ENCODE measurements around the gene NKX3-2. TPM values are rescaled to one million over a fixed set of nuclear protein-coding genes. Genes with fewer than 3 reads are reported as not detected.
"Not testable (repeated sequence)": the region's sequence is repeated elsewhere in the genome, so short reads cannot be mapped to it uniquely, and the experiment has no call there.

The NKX3-2 gene
- total and polyA plus RNA-seq, 3 experiments from 2014 or later = not detected

DNA sequence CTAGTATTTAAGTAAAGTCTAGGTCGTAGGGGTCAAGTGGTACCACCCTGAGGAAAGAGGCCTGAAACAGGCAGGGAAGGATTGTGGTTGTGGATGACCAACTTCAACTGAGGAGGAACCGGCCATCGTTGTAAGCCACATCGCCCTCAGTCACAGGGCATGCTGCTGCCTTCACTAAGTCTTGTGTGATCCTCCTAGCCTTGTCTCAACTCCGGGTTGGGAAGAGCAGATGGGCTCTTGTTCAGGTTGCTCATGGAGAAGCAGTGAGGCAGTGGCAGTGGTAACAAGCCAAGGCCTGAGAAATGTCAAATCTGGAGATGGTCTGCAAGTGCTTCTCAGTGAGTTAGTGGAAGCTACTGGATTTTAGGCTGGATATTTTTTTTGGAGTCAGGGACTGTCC, 22.8 kb upstream of the NKX3-2 start:
- Histone ChIP-seq H3K9me3 (ENCODE audit: low read length) (no peaks in the 10 kb centered on the region), H3K36me3 (ENCODE audit: insufficient read depth, low read length) (peaks cover 12% of the 10 kb centered on the region), H3K27me3 (ENCODE audit: insufficient read depth, low read length, poor library complexity, severe bottlenecking) (no peaks in the 10 kb centered on the region), H3K4me3 (ENCODE audit: low read length) (no peak overlapping the region), H3K27ac (ENCODE audit: low read depth, low read length) (no peak overlapping the region), H3K4me1 (ENCODE audit: insufficient read depth, low read length) (no peaks in the 10 kb centered on the region)
- Mint-ChIP-seq H3K27me3 (no peaks in the 10 kb centered on the region), H3K27ac (no peak overlapping the region), H3K36me3 (peaks cover 9 to 50% (median 29%) of the 10 kb centered on the region in 3 donors), H3K4me1 (peaks cover 0 to 5% (median 0%) of the 10 kb centered on the region in 3 donors), H3K9me3 (no peaks in the 10 kb centered on the region), H3K4me3 (peak overlapping the region in 1 of 7 donors; percentile 44)
- no peak for DNase-seq
- POLR2A ChIA-PET = no interaction called here
- CTCF ChIA-PET = no interaction called here

GRCh38 chr4:13562876-13563275, 18.6 kb upstream of the NKX3-2 start:
- Mint-ChIP-seq H3K4me1 (no peaks in the 10 kb centered on the region), H3K9me3 (no peaks in the 10 kb centered on the region), H3K27me3 (peaks cover 0 to 4% of the 10 kb centered on the region in 2 donors), H3K36me3 (peaks cover 7 to 11% (median 9%) of the 10 kb centered on the region in 3 donors), H3K27ac (no peak overlapping the region), H3K4me3 (no peak overlapping the region)
- ChIA-PET CTCF (no interaction called here), POLR2A (no interaction called here)
- no peaks in the 10 kb centered on the region for H3K27me3 ChIP-seq (ENCODE audit: insufficient read depth, low read length, poor library complexity, severe bottlenecking)
- H3K9me3 ChIP-seq (ENCODE audit: low read length) = no peaks in the 10 kb centered on the region
- H3K4me1 ChIP-seq (ENCODE audit: insufficient read depth, low read length) = no peaks in the 10 kb centered on the region
- H3K27ac ChIP-seq (ENCODE audit: low read depth, low read length) = no peak overlapping the region
- H3K36me3 ChIP-seq (ENCODE audit: insufficient read depth, low read length) = no peaks in the 10 kb centered on the region
- H3K4me3 ChIP-seq (ENCODE audit: low read length) = no peak overlapping the region
- no peak for DNase-seq

GRCh38 chr4:13561673-13562072, 17.4 kb upstream of the NKX3-2 start:
- POLR2A ChIA-PET = no interaction called here
- H3K27ac Mint-ChIP-seq = no peak overlapping the region
- H3K4me1 Mint-ChIP-seq = no peaks in the 10 kb centered on the region

DNA sequence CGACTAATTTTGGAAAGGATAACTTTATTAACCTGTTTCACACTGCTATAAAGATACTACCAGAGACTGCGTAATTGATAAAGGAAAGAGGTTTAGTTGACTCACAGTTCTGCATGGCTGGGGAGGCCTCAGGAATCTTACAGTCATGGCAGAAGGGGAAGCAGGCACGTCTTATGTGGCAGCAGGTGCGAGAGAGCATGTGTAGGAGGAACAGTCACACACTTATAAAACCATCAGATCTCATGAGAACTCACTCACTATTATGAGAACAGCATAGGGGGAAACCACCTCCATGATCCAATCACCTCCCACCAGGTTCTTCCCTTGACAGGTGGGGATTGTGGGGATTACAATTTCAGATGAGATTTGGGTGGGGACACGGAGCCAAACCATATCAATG, 15.8 kb upstream of the NKX3-2 start:
- H3K36me3 Mint-ChIP-seq; H3K27me3 ChIP-seq (ENCODE audit: insufficient read depth, low read length, poor library complexity, severe bottlenecking); DNase-seq; H3K4me1 ChIP-seq (ENCODE audit: insufficient read depth, low read length); POLR2A ChIA-PET; H3K4me3 Mint-ChIP-seq; H3K4me1 Mint-ChIP-seq; CTCF ChIA-PET; H3K27ac ChIP-seq (ENCODE audit: low read depth, low read length); H3K4me3 ChIP-seq (ENCODE audit: low read length); H3K36me3 ChIP-seq (ENCODE audit: insufficient read depth, low read length); H3K9me3 ChIP-seq (ENCODE audit: low read length); H3K9me3 Mint-ChIP-seq: not testable (repeated sequence)
- peak overlapping the region in 1 of 8 donors; percentile 8 for H3K27ac Mint-ChIP-seq
- peaks cover 7 to 22% of the 10 kb centered on the region in 2 donors for H3K27me3 Mint-ChIP-seq

More at GRCh38 chr4:13561673-13562072, 17.4 kb upstream of the NKX3-2 start:
- DNase-seq = no peak
- H3K36me3 ChIP-seq (ENCODE audit: insufficient read depth, low read length) = no peaks in the 10 kb centered on the region
- no peaks in the 10 kb centered on the region for H3K27me3 ChIP-seq (ENCODE audit: insufficient read depth, low read length, poor library complexity, severe bottlenecking)
- no peak overlapping the region for H3K4me3 Mint-ChIP-seq
- peaks cover 5 to 12% of the 10 kb centered on the region in 2 donors for H3K27me3 Mint-ChIP-seq
- CTCF ChIA-PET = no interaction called here
- peaks cover 2 to 6% (median 5%) of the 10 kb centered on the region in 3 donors for H3K36me3 Mint-ChIP-seq
- H3K9me3 Mint-ChIP-seq = no peaks in the 10 kb centered on the region
- H3K9me3 ChIP-seq (ENCODE audit: low read length) = no peaks in the 10 kb centered on the region
- H3K4me3 ChIP-seq (ENCODE audit: low read length) = no peak overlapping the region
- H3K4me1 ChIP-seq (ENCODE audit: insufficient read depth, low read length) = no peaks in the 10 kb centered on the region
- H3K27ac ChIP-seq (ENCODE audit: low read depth, low read length) = no peak overlapping the region

- H3K27ac Mint-ChIP-seq = no peak overlapping the region
- CTCF ChIA-PET = no interaction called here
- DNase-seq = no peak
- POLR2A ChIA-PET = no interaction called here
- H3K4me3 Mint-ChIP-seq = no peak overlapping the region
- Histone ChIP-seq H3K36me3 (ENCODE audit: insufficient read depth, low read length) (no peaks in the 10 kb centered on the region), H3K4me3 (ENCODE audit: low read length) (no peak overlapping the region), H3K4me1 (ENCODE audit: insufficient read depth, low read length) (no peaks in the 10 kb centered on the region), H3K9me3 (ENCODE audit: low read length) (no peaks in the 10 kb centered on the region), H3K27ac (ENCODE audit: low read depth, low read length) (no peak overlapping the region), H3K27me3 (ENCODE audit: insufficient read depth, low read length, poor library complexity, severe bottlenecking) (no peaks in the 10 kb centered on the region)
- H3K36me3 Mint-ChIP-seq = no peaks in the 10 kb centered on the region
- peaks cover 7 to 25% of the 10 kb centered on the region in 2 donors for H3K27me3 Mint-ChIP-seq
- no peaks in the 10 kb centered on the region for H3K9me3 Mint-ChIP-seq
- H3K4me1 Mint-ChIP-seq = no peaks in the 10 kb centered on the region
Measured at GRCh38 chr4:13559413-13559812, 15.1 kb upstream of the NKX3-2 start.

GRCh38 chr4:13558881-13559280, 14.6 kb upstream of the NKX3-2 start:
- H3K27ac Mint-ChIP-seq = no peak overlapping the region
- H3K4me1 Mint-ChIP-seq = no peaks in the 10 kb centered on the region
- no peak overlapping the region for H3K4me3 Mint-ChIP-seq

GRCh38 chr4:13555325-13555724, 11.0 kb upstream of the NKX3-2 start:
- Mint-ChIP-seq H3K4me1 (no peaks in the 10 kb centered on the region), H3K4me3 (no peak overlapping the region), H3K9me3 (peaks cover 0 to 3% (median 0%) of the 10 kb centered on the region in 5 donors), H3K27me3 (peaks cover 28 to 62% of the 10 kb centered on the region in 2 donors), H3K27ac (no peak overlapping the region), H3K36me3 (no peaks in the 10 kb centered on the region)
- Histone ChIP-seq H3K36me3 (ENCODE audit: insufficient read depth, low read length) (no peaks in the 10 kb centered on the region), H3K9me3 (ENCODE audit: low read length) (no peaks in the 10 kb centered on the region), H3K27me3 (ENCODE audit: insufficient read depth, low read length, poor library complexity, severe bottlenecking) (peaks cover 2% of the 10 kb centered on the region), H3K4me1 (ENCODE audit: insufficient read depth, low read length) (no peaks in the 10 kb centered on the region), H3K4me3 (ENCODE audit: low read length) (no peak overlapping the region), H3K27ac (ENCODE audit: low read depth, low read length) (no peak overlapping the region)
- ChIA-PET POLR2A (no interaction called here), CTCF (no interaction called here)
- no peak for DNase-seq

More at GRCh38 chr4:13558881-13559280, 14.6 kb upstream of the NKX3-2 start:
- Mint-ChIP-seq H3K36me3 (no peaks in the 10 kb centered on the region), H3K27me3 (peaks cover 7 to 27% of the 10 kb centered on the region in 2 donors), H3K9me3 (no peaks in the 10 kb centered on the region)
- H3K36me3 ChIP-seq (ENCODE audit: insufficient read depth, low read length) = no peaks in the 10 kb centered on the region
- no peaks in the 10 kb centered on the region for H3K9me3 ChIP-seq (ENCODE audit: low read length)
- H3K27ac ChIP-seq (ENCODE audit: low read depth, low read length) = no peak overlapping the region
- no peaks in the 10 kb centered on the region for H3K4me1 ChIP-seq (ENCODE audit: insufficient read depth, low read length)
- CTCF ChIA-PET = no interaction called here
- no peak overlapping the region for H3K4me3 ChIP-seq (ENCODE audit: low read length)
- POLR2A ChIA-PET = no interaction called here
- H3K27me3 ChIP-seq (ENCODE audit: insufficient read depth, low read length, poor library complexity, severe bottlenecking) = no peaks in the 10 kb centered on the region
- no peak for DNase-seq

- Mint-ChIP-seq H3K4me1 (peaks cover 9 to 11% (median 9%) of the 10 kb centered on the region in 3 donors), H3K27me3 (peaks cover 42 to 78% of the 10 kb centered on the region in 2 donors), H3K36me3 (no peaks in the 10 kb centered on the region), H3K27ac (no peak overlapping the region), H3K4me3 (no peak overlapping the region), H3K9me3 (peaks cover 0 to 3% (median 0%) of the 10 kb centered on the region in 5 donors)
- CTCF ChIA-PET = no interaction called here
- Histone ChIP-seq H3K4me3 (ENCODE audit: low read length) (no peak overlapping the region), H3K36me3 (ENCODE audit: insufficient read depth, low read length) (no peaks in the 10 kb centered on the region), H3K9me3 (ENCODE audit: low read length) (no peaks in the 10 kb centered on the region), H3K27me3 (ENCODE audit: insufficient read depth, low read length, poor library complexity, severe bottlenecking) (peaks cover 15% of the 10 kb centered on the region), H3K27ac (ENCODE audit: low read depth, low read length) (no peak overlapping the region), H3K4me1 (ENCODE audit: insufficient read depth, low read length) (peaks cover 8% of the 10 kb centered on the region)
- no peak for DNase-seq
- POLR2A ChIA-PET = no interaction called here
Measured at GRCh38 chr4:13553081-13553480, 8.8 kb upstream of the NKX3-2 start.

Measured in CD8-positive, alpha-beta memory T cell (primary cell).